Smooth muscle cell of the brain vasculature (primary cell): ENCODE data around the gene MRPL28.
"Not testable (repeated sequence)": the region's sequence is repeated elsewhere in the genome, so short reads cannot be mapped to it uniquely, and the experiment has no call there.

ENCODE experiments used
- DNase-seq: peaks from one replicate; pipeline ENCODE4 v3.0.0-alpha.2; 2012; ENCODE audit warnings: low read depth, low spot score

The MRPL28 gene

GRCh38 chr16:373848-374615 lies 3.7 kb upstream of the MRPL28 start:
- DNase-seq: no peak

- DNase-seq: no peak
These were observed 2.8 kb upstream of the MRPL28 start for GRCh38 chr16:373020-373598.

GRCh38 chr16:372302-372983 lies 2.1 kb upstream of the MRPL28 start:
- DNase-seq: no peak

- DNase-seq: no peak
These were observed 1.4 kb upstream of the MRPL28 start for GRCh38 chr16:371515-372301.

GRCh38 chr16:370979-371514 lies 709 bp upstream of the MRPL28 start:
- DNase-seq: no peak

GRCh38 chr16:369866-370436 lies 387 bp downstream of the MRPL28 start:
- DNase-seq: no peak

GRCh38 chr16:369275-369865 lies 968 bp downstream of the MRPL28 start:
- DNase-seq: no peak

GRCh38 chr16:368388-369158 lies 1.8 kb downstream of the MRPL28 start:
- no peak for DNase-seq

GRCh38 chr16:367333-367903 lies 2.9 kb downstream of the MRPL28 start:
- DNase-seq: no peak

- DNase-seq: no peak
These were observed 3.9 kb downstream of the MRPL28 start for GRCh38 chr16:366476-366875.

GRCh38 chr16:364595-365491 lies 5.5 kb downstream of the MRPL28 start:
- no peak for DNase-seq

- no peak for DNase-seq
These were observed 6.4 kb downstream of the MRPL28 start for GRCh38 chr16:363766-364490.

GRCh38 chr16:363110-363765 lies 7.1 kb downstream of the MRPL28 start:
- DNase-seq: no peak

- not testable (repeated sequence) for DNase-seq
These were observed 7.7 kb downstream of the MRPL28 start for GRCh38 chr16:362702-362999.

- no peak for DNase-seq
These were observed 8.3 kb downstream of the MRPL28 start for GRCh38 chr16:361872-362701.

GRCh38 chr16:361341-361871 lies 8.9 kb downstream of the MRPL28 start:
- DNase-seq: no peak
